ENCODE data around the gene AUNIP.

DNA sequence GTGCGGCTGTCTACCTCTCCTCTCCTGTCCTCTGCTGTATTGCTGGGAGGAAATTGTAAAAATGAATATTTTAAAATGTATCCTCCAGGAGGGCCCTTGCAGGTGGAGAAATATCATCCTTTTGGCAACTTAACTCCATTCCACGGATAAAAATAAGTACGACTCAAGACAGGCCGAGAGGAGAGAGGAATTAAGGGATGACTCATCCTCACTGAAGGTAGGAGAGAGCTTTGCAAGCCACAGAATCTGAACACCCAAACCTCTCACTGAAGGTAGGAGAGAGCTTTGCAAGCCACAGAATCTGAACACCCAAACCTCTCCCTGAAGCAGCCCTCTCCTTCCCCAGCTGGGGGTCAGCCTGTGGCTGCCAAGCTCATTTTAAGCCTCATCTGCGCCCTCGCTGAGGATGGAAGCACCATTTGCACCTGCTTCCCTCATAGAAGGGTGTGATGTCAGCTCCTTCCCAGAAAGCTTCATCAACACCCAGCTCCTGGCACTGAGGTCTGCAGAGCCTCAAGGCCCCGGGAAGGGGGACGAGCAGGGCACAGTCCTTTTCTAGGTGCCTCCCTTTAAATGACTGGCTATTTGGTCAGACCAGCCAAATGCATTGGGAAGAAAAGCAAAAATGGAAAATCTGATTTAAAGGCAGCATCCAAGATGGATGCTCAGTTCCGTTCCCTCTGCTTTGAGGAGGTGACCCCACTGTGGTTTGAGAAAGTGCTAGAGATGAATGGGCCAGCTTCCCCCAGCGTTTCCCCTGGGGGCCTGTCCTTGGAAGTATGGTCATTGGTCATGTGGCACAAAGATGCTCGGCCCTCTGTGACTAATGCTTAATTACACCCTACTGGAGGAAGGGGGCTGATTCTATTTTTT is 72.1 kb downstream of the AUNIP start:
- TF ChIP-seq, protein P1, sequence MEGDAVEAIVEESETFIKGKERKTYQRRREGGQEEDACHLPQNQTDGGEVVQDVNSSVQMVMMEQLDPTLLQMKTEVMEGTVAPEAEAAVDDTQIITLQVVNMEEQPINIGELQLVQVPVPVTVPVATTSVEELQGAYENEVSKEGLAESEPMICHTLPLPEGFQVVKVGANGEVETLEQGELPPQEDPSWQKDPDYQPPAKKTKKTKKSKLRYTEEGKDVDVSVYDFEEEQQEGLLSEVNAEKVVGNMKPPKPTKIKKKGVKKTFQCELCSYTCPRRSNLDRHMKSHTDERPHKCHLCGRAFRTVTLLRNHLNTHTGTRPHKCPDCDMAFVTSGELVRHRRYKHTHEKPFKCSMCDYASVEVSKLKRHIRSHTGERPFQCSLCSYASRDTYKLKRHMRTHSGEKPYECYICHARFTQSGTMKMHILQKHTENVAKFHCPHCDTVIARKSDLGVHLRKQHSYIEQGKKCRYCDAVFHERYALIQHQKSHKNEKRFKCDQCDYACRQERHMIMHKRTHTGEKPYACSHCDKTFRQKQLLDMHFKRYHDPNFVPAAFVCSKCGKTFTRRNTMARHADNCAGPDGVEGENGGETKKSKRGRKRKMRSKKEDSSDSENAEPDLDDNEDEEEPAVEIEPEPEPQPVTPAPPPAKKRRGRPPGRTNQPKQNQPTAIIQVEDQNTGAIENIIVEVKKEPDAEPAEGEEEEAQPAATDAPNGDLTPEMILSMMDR (IDR thresholded peaks at IDR 0.05): no peak
- TF ChIP-seq POLR2A (IDR thresholded peaks at IDR 0.05): no peak

Data from ovary (tissue), 3 donors.